ENCODE results near the gene ACSM5.
"Not testable (repeated sequence)": the region's sequence is repeated elsewhere in the genome, so short reads cannot be mapped to it uniquely, and the experiment has no call there.

Gene ACSM5

DNA sequence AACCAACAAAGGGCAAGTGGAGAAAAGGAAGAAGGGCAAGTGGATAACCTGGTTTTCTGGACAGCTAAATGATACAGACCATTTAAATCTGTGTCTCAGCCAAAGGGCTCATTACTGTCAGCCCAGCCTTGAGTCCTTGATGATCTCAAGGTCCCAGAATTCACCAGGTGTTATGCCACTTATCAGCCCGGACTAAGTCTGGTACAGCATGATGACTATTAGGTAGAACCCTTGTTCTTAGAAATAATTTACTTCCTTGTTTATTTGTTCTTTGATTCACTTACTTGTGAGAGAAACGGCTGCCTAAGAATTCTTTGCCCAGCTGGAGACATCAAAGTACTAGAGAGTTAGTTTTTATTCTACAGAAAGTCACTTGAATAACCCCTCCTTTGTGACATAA lies 8.3 kb upstream of the ACSM5 start:
- no peak for DNase-seq

DNA sequence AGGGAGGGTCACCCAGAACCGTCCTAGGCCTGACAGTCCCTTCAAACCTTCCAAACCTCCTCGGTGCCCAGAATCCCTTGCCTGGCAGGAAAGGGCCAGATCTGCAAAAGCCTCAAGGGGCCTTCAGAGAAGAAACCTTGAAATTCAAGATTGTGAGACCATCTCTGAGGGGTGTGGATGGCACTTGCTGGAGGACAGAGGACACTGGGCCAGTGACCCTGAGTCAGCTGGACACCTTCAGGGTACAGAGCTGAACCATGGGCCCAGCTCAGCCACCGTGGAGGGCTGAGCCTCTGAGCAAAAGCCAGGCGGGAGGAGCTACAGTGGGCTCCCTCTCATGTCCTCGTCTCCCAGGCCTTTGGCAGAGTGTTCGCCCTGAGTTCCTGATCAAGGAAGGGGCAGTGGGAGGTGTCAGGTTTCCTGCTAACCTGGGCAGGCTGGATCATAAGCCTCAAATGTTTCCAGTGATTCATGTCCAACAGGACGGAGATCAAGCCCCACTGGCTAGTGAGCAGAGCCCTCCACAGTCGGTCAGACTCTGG lies 7.8 kb upstream of the ACSM5 start:
- DNase-seq, result no peak

DNA sequence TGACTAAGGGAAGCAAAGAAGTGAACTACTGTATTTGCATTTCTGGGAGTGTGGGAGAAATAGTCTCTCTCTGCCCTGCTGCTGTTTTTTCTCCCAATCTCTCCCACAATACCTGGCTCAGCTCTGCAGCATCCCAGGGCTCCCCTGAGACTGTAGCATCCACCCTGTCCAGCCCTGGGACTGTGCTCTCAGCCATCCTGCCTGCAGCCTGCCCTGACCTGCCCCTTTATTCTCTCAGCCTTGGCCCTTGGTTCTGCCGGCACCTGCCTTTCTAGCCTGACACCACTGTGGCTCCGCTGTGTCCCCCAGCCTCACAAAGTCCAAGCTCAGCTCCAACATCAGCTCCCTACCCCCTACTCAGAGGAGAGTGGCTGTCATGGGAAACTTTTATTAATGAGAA lies 6.7 kb upstream of the ACSM5 start:
- no peak for DNase-seq

DNA sequence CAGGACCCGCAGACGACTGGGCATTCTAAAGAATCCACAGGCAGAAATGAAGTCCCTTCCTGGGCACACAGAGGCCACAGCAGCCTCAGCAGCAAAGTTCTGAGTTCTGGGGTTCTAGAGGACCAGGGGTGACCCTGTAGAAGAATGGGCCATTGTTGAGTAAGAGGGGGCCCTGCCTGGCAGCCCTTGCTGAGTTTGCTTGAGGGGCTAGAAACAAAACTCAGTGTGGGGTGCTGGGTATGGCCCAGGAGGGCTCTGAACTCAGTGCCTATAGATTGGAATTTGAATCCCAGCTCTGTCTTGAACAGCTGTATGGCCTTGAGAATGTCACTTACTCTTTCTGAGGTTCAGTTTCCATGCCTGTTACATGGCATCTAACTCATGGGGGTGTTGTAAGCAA lies 4.7 kb upstream of the ACSM5 start, which contains the start of gene PDILT:
PDILT (minus strand) TSS at position 101 of the 400 bp plus-strand sequence. CDS start 5,437 bp downstream, outside the sequence.
- no peak for DNase-seq

DNA sequence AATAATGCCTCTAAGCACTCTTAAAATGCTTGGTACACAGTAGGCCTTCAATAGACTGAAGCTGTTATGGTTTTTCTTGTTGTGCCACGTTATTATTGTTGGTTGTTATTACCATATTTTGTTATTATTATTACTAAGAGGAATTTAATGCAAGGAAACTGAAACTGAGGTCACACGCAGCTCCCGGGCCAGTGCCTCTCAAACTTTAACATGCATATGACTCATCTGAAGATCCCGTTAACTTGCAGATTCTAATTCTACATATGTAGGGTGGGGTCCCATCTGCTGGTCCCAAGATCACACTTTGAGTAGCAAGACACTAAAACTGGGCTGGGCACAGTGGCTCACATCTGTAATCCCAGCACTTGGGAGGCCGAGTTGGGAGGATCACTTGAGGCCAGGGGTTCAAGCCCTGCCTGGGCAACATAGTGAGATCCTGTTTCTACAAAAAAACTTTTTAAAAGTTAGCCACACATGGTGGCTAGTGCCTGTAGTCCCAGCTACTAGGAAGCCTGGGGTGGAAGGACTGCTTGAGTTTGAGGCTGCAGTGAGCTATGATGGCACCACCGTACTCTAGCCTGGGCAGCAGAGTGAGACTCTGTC lies 888 bp downstream of the ACSM5 start:
- DNase-seq, result no peak

DNA sequence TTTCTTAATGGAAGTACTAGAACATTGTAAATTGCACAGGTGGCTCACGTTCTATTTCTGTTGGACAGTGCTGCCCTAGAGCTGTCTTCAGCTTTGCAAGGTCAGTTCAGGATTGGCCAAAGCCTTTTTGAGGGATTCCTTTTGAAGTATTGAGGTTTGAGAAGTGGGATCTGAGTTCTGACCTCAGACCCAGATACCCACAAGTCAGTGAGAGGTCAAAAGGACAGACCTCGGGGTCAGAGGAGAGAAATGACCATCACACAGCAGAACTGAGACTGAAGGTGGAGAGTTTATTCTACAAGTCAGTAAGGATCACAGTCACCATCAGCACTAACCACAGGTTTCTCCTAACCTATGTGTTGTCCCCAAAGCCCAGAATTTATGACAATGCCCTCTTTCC lies 1.7 kb downstream of the ACSM5 start:
- no peak for DNase-seq

DNA sequence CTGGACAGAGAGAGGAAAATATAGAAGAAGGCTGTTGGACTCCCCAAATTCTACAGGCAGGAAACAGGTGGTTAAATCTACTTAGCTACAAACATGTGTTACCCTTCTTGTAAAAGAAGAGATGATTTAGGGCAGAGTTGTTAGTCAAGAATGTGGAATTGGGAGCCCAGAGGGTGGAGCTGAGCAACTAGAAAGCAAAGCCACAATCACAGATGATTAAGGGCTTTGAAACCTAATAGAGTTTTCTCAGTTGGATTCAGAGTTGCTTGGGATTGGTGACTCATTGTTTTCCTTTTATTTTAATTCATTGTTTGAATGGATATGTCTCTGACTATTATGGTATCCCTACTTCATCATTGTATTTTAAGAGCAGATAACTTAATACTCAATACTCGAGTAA lies 6.2 kb downstream of the ACSM5 start:
- DNase-seq, result no peak

DNA sequence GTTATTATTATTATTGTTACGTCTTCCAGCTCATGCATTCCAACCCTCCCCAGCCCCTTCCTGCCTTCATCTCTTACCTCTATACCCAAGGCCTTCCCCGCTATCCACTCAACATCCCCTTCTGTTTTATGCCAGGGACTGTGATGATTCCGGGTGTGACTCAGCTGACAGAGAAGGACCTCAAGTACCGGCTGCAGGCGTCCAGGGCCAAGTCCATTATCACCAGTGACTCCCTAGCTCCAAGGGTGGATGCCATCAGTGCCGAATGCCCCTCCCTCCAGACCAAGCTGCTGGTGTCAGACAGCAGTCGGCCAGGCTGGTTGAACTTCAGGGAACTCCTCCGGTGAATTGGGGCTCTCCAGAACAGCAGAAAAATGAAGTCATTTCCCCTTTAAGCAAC lies 9.8 kb downstream of the ACSM5 start:
- not testable (repeated sequence) for DNase-seq

DNA sequence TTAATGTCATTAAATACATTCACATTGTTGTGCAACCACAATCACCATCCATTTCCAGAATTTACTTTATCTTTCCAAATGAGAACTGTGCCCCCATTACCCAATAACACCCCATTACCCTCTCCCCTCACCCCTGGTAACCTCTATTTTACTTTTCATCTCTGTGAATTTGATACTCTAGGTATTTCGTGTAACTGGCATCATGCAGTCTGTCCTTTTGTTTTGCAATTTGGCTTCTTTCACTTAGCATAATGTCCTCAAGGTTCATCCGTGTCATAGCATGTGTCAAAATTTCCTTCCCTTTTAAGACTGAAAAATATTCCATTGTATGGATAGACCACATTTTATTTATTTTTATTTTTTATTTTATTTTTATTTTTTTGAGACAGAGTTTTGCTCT lies 12.4 kb downstream of the ACSM5 start:
- DNase-seq, result not testable (repeated sequence)

DNA sequence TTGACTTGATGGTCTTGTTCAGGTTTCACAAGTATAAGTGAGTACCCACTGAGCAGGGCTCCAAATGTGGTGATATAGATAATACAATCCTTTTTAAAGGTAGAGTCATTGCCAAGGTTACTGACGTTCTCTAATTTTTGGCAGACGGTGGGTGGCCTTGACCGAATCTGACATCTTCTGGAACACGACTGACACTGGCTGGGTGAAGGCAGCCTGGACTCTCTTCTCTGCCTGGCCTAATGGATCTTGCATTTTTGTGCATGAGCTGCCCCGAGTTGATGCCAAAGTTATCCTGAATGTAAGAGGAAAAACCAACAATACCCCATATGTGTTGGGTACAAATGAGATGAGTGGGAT lies 14.4 kb downstream of the ACSM5 start:
- DNase-seq, result not testable (repeated sequence)

DNA sequence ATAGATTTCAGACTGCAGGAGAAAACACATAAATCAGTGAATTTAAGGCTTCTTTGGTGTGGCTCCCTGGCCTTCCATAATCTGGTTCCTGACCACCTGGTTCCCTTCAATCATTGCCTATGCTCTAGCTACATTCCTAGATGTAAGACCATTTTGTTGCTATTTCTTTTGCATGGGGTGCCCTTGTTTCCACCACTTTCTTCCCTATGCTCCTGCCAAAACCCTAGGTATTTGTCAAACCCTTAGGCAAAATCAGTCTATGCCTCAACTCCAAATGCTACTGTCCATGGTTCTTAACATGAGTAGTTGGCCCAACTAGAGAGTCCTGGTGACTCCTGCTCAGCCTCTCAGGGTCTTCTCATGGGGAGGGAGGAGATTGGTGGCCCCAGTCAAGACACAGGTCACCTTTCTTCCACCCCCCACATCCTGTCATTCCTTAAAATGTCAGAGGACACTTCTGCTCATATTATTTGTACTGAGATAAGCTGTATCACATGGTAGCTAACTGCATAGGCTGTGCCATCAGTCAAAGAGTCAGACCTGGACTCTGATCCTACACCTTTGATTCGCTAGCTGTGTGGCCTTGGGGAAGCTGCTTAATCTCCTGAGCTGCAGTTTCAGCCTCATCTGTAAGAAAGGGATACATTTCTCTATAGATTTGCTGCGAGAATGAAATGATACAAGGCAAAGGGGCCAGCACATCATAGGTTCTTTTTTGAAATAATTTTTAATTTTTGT lies 15.0 kb downstream of the ACSM5 start:
- DNase-seq, result no peak

DNA sequence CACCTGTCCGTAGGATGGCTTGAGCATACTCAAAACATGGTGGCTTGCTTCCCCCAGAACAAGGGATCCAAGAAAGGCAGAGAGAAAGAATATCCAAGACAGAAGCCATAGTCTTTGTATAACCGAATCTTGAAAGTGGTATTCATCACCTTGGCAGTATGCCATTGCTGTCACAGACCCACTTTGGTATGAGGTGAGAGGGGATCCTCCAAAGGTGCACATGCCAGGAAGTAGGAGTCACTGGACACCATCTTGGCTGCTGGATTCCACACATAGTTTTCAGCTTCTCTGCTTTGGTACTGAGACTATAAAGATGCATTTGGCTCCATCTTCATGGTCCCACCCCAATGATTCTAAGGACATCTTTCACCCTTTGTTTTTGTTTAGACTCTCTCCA lies 18.1 kb downstream of the ACSM5 start:
- not testable (repeated sequence) for DNase-seq

DNA sequence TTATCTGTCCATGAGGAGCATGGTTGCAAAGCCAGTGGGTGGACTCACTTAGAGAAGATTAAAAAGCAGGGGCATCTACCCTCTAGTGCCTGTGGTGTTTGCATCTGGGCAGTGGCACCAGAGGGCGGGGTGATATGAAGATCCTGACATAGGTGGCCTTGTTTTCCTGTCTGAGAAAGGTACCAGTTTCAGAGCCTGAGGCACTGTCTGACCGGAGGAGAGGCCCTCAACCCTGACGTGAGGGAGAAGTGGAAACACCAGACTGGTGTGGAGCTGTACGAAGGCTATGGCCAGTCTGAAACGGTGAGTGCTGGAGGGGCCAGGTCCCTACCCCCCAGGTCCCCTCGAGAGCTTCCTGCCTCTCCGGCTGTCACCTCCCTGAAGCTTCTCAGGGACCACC lies 20.2 kb downstream of the ACSM5 start:
- not testable (repeated sequence) for DNase-seq

DNA sequence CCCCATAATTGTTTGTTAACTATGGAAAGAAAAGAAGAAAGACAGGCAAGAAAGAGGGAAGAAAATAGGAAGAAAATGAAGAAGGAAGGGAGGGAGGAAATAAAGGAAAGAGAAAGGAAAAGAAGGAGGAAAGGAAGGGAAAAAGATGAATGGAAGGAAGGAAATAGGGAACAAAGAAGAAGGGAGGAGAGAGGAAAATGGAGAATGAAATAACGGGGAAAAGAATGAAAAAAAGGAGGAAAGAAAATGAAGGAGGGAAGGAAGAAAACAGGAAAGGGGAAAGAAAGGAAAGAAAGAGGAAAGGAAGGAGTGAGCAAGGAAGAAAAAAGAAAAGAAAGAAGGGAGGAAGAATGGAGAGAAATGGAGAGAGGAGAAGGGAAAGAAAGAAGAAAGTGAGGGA lies 21.1 kb downstream of the ACSM5 start:
- not testable (repeated sequence) for DNase-seq

DNA sequence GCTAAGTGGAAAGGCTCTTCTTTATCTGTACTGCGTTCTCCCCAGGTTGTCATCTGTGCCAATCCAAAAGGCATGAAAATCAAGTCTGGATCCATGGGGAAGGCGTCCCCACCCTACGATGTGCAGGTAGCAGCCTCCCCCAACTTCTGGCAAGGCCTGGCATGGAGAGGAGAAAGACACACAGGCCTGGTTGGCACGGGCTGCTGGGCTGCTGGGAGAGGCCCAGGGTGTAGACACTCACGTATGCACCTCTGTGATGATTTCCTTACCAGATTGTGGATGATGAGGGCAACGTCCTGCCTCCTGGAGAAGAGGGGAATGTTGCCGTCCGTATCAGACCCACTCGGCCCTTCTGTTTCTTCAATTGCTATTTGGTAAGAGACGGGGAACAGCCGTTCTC lies 21.6 kb downstream of the ACSM5 start:
- no peak for DNase-seq

DNA sequence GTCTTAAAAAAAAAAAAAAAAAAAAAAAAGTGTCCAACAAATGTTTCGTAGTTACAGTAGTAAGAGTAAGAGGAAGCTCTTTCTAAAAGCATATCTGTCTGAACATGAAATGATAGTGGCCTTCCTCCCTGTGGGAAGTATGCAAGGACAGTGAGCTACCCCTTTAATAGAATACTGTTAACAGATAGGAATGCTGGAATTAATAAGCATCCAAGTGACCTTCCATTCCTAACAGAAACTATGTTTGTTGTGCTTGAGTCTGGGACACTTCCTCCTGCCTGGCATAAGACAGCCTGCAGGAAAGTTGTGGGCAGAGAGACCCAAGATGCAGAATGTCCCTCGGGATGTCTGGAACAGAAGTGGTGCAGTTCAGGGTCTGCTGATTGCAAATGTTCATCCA lies 29.6 kb downstream of the ACSM5 start:
- not testable (repeated sequence) for DNase-seq

DNA sequence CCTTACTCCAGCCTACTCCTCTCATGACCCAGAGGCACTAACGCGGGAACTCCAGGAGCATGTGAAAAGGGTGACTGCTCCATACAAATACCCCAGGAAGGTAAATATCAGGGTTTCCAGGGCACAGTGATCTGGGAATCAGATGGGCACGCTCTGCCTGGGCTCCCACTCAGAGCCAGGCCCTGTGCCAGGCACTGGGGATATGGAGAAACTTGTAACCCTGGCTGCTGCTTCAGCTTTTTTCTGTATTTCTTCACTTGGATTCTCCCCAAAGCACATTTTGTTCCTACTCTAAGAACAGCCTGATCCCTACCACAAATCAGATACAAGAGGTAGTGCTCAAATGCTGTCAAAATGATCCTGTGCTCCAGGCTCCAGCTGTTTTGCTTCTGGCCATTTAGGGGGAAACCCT lies 30.5 kb downstream of the ACSM5 start:
- not testable (repeated sequence) for DNase-seq

DNA sequence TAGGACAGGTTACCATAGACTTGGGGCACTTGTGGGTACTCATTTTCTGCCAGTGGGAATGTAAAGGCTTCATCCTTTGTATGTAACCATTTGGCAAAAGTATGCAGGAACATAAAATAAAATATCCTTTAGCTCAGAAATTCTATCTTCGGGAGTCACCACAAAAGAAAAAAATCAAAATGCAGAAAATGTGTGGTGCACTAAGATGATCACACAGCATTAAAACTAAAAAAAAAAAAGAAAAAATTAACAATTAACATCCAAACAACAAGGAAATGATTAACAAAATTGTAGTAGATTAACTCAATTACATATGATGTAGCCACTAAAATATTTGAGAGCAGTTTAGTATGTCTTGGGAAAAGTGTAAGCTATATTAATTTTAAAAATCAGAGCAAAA lies 31.4 kb downstream of the ACSM5 start:
- not testable (repeated sequence) for DNase-seq

DNA sequence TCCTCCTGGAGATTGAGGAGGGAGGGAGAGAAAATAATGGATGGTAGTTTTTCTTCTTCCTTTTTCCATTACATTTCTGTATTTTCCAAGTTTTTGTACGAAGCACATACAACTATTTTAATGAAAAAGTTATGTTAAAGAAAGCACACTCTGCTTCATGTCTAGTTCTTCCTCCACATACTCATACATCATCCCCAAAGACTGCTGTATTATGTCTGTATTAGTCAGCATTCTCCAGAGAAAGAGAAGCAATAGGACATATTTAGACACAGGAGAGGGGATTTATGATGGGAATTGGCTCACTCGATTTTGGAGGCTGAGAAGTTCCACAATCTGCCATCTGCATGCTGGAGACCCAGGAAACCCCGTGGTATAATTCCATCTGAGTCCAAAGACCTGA lies 31.9 kb downstream of the ACSM5 start:
- DNase-seq, result no peak

DNA sequence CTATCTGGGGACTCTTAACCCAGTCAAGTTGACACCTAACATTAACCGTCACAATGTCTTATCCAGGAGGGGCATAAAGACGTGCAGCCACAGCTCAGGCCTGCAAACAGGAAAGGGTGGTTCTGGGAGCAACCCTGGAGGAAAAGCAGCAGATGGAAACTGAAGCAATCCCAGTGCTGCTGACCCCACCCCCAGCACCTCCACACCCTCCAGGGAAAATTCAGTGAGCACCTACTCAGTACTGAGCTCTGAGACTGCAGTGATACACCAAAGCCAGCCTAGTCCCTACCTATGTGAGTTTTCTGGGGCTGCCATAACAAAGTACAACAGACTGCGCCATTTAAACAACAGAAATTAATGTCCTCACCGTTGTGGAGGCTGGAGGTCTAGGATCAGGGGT lies 32.5 kb downstream of the ACSM5 start:
- DNase-seq, result not testable (repeated sequence)

DNA sequence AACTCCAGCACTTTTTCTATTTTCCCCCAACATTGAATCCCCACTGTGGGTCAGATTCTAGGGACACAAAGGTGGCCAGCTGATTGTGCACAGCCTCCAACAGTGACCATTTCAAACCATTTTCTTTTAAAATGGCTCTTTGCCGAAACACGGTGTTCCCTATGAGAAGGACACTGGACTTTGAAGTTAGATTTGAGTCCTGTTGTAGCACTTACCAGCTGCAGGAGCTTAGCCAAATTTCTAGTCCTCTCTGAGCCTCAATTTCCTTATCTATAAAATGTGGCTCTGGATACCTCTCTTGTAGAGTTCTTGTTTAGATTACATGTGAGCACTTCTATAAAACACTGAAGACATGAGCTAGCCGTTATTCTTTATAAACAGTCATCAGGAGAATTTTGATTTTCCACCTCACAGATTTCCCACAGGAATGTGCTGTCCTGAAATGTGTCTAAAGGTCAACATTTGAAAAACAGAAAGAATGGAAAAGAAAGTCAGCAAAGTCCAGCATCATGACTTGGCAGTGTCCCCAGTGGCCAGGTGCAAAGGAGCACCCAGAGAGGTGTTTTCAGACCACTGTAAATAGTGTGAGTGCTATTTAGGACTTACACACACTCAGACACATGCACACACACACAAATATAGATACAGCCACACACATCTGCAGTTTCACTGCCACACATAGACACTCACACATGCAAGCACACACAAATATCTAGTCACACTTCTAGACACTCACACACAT lies 37.5 kb downstream of the ACSM5 start:
- not testable (repeated sequence) for DNase-seq

DNA sequence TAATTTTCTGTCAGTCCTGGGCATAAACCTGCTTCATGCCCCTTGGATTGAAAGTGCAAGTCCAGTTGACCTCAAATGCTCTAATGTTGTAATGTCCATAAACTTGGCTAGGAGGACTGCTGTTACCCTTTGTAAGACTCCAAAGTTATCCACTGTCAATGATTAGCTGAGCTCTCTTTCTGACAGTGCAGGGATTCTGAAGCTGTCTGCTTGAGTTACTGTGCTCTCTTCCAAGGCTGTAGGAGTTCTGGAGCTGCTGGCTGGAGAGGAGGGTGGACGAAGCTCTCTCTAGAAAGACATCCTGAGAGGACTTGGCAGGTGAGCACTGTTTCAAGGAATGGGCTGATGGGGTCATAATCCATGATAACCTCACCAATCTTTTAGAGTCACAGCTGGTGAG lies 42.0 kb downstream of the ACSM5 start, which contains the start of gene ACSM2A:
ACSM2A (plus strand) TSS at position 158 of the 400 bp plus-strand sequence. CDS start 8,594 bp downstream, outside the sequence.
- not testable (repeated sequence) for DNase-seq

DNA sequence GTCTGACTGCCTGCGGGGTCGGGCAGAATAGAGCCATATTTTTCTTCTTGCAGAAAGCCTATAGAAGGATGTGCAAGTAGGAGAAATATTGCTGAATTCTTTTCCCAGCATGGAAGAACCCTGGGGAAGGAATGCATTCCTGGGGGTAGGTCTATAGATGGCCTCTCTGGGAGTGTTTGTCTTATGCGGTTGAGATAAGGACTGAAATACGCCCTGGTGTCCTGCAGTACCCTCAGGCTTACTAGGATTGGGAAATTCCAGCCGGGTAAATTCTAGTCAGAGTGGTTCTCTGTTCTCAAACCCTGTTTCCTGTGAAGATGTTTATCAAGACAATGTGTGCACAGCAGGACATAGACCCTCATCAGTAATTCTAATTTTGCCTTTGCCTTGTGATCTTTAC lies 44.3 kb downstream of the ACSM5 start:
- not testable (repeated sequence) for DNase-seq

DNA sequence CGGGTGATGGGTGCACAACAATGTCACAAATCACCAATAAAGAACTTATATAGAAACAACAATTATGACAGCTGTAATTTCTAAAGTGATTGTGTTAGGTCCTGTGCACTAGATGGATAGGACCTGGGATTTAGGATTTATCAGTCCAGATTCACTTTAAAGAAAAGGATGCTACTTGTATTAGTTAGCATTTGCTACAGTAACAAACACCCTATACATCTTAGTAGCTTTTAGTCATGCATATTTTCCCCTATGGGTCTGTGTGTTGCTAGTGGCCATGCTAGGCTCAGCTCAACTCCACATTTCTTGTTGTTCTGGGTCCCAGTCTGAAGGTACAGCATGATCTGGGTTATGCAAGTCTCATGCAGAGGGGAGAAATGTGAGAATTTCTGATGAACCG lies 49.9 kb downstream of the ACSM5 start:
- not testable (repeated sequence) for DNase-seq
